WERI-Rb-1 (cell line): Measurements from ENCODE around the gene SERTAD2.

Experiments used
- DNase-seq: peaks from one replicate; pipeline ENCODE4 v3.0.0-alpha.2; 2020
- H3K27ac ChIP-seq: fragments of 250-450 bp; sonication (Bioruptor Pico); 2 replicates; pipeline ENCODE4 v1.5.1; 2020; ENCODE audit warnings: mild to moderate bottlenecking, moderate library complexity
- H3K27me3 ChIP-seq: fragments of 250-450 bp; sonication (Bioruptor Pico); 2 replicates; pipeline ENCODE4 v1.5.1; 2021; ENCODE audit warnings: mild to moderate bottlenecking, low read depth, moderate library complexity; ENCODE audit not compliant: insufficient read depth, severe bottlenecking
- H3K36me3 ChIP-seq: fragments of 250-450 bp; sonication (Bioruptor Pico); 2 replicates; pipeline ENCODE4 v1.5.1; 2020; ENCODE audit warnings: mild to moderate bottlenecking, moderate library complexity
- H3K4me3 ChIP-seq: 2 replicates; pipeline ENCODE4 v1.5.1; 2011; ENCODE audit warnings: low read depth, mild to moderate bottlenecking, control low read depth, low read length
- H3K9me3 ChIP-seq: fragments of 250-450 bp; sonication (Bioruptor Pico); 2 replicates; pipeline ENCODE4 v1.5.1; 2021; ENCODE audit warnings: mild to moderate bottlenecking, moderate library complexity; ENCODE audit not compliant: severe bottlenecking
- TF ChIP-seq, protein P1 (sequence below): IDR thresholded peaks from 2 replicates; pipeline ENCODE4 v1.5.1; 2011; ENCODE audit warnings: low read depth, mild to moderate bottlenecking, control low read depth, inconsistent platforms, low read length

SERTAD2 gene

GRCh38 chr2:64653109-64654062, at the start of gene SERTAD2:
Gene SERTAD2, minus strand, starts transcription at chr2:64653913. Its CDS starts 17,042 bp downstream, at chr2:64636871.
- Histone ChIP-seq H3K9me3 (no peaks in the 10 kb centered on the region), H3K27ac (peak within 1 kb of the TSS; percentile 97), H3K36me3 (peaks cover 6% of the 10 kb centered on the region), H3K4me3 (peak within 1 kb of the TSS; percentile 77), H3K27me3 (no peaks in the 10 kb centered on the region)
- DNase-seq = peak; percentile 92
- TF ChIP-seq, protein P1, sequence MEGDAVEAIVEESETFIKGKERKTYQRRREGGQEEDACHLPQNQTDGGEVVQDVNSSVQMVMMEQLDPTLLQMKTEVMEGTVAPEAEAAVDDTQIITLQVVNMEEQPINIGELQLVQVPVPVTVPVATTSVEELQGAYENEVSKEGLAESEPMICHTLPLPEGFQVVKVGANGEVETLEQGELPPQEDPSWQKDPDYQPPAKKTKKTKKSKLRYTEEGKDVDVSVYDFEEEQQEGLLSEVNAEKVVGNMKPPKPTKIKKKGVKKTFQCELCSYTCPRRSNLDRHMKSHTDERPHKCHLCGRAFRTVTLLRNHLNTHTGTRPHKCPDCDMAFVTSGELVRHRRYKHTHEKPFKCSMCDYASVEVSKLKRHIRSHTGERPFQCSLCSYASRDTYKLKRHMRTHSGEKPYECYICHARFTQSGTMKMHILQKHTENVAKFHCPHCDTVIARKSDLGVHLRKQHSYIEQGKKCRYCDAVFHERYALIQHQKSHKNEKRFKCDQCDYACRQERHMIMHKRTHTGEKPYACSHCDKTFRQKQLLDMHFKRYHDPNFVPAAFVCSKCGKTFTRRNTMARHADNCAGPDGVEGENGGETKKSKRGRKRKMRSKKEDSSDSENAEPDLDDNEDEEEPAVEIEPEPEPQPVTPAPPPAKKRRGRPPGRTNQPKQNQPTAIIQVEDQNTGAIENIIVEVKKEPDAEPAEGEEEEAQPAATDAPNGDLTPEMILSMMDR = no peak; the same call in 1 of the 2 replicates

- no peak overlapping the region for H3K27ac ChIP-seq
- TF ChIP-seq, protein P1 = no peak
- no peaks in the 10 kb centered on the region for H3K27me3 ChIP-seq
- H3K4me3 ChIP-seq = no peak overlapping the region
- no peak for DNase-seq
- no peaks in the 10 kb centered on the region for H3K36me3 ChIP-seq
- H3K9me3 ChIP-seq = no peaks in the 10 kb centered on the region
These were observed 46.6 kb upstream of the SERTAD2 start for GRCh38 chr2:64700133-64700809.

GRCh38 chr2:64699712-64700111, 46.0 kb upstream of the SERTAD2 start:
- Histone ChIP-seq H3K4me3 (no peak overlapping the region), H3K36me3 (no peaks in the 10 kb centered on the region), H3K9me3 (no peaks in the 10 kb centered on the region), H3K27me3 (no peaks in the 10 kb centered on the region), H3K27ac (no peak overlapping the region)
- TF ChIP-seq, protein P1 = no peak
- no peak for DNase-seq

GRCh38 chr2:64698668-64699444, 45.1 kb upstream of the SERTAD2 start:
- Histone ChIP-seq H3K27ac (no peak overlapping the region), H3K9me3 (no peaks in the 10 kb centered on the region), H3K4me3 (no peak overlapping the region), H3K36me3 (no peaks in the 10 kb centered on the region), H3K27me3 (no peaks in the 10 kb centered on the region)
- DNase-seq = no peak
- TF ChIP-seq, protein P1 = no peak

GRCh38 chr2:64698177-64698643, 44.5 kb upstream of the SERTAD2 start:
- TF ChIP-seq, protein P1 = no peak
- DNase-seq = no peak
- Histone ChIP-seq H3K4me3 (no peak overlapping the region), H3K9me3 (no peaks in the 10 kb centered on the region), H3K27me3 (no peaks in the 10 kb centered on the region), H3K27ac (no peak overlapping the region), H3K36me3 (no peaks in the 10 kb centered on the region)
